GM19043 (cell line): ENCODE data around the gene CCDC69.
"Not testable (repeated sequence)": the region's sequence is repeated elsewhere in the genome, so short reads cannot be mapped to it uniquely, and the experiment has no call there.

Source experiments
- ATAC-seq: cut with Tn5 transposase; IDR thresholded peaks from one replicate; pipeline ENCODE4 v1.9.1; 2021; ENCODE audit warnings: low read depth; ENCODE audit not compliant: unreplicated experiment

CCDC69 gene

GRCh38 chr5:151248651-151249050, 24.8 kb upstream of the CCDC69 start:
- ATAC-seq, result no peak

- no peak for ATAC-seq
Measured at GRCh38 chr5:151245680-151246219, 21.9 kb upstream of the CCDC69 start.

- ATAC-seq, result no peak
Measured at GRCh38 chr5:151244206-151244605, 20.3 kb upstream of the CCDC69 start.

GRCh38 chr5:151243564-151243963, 19.7 kb upstream of the CCDC69 start:
- no peak for ATAC-seq

- ATAC-seq, result no peak
Measured at GRCh38 chr5:151243127-151243526, 19.2 kb upstream of the CCDC69 start.

GRCh38 chr5:151240924-151241635, 17.2 kb upstream of the CCDC69 start:
- ATAC-seq, result no peak

GRCh38 chr5:151240268-151240835, 16.5 kb upstream of the CCDC69 start:
- not testable (repeated sequence) for ATAC-seq

- peak; percentile 37 for ATAC-seq
Measured at GRCh38 chr5:151239237-151239861, 15.5 kb upstream of the CCDC69 start.

GRCh38 chr5:151238303-151238741, 14.4 kb upstream of the CCDC69 start:
- peak; percentile 46 for ATAC-seq

- no peak for ATAC-seq
Measured at GRCh38 chr5:151237685-151238084, 13.8 kb upstream of the CCDC69 start.

- ATAC-seq, result no peak
Measured at GRCh38 chr5:151236888-151237287, 13.0 kb upstream of the CCDC69 start.

- not testable (repeated sequence) for ATAC-seq
Measured at GRCh38 chr5:151235239-151235571, 11.3 kb upstream of the CCDC69 start.

- ATAC-seq, result peak; percentile 68
Measured at GRCh38 chr5:151234476-151235238, 10.8 kb upstream of the CCDC69 start.

GRCh38 chr5:151233616-151234085, 9.8 kb upstream of the CCDC69 start:
- ATAC-seq, result peak; percentile 46

GRCh38 chr5:151231359-151231758, 7.5 kb upstream of the CCDC69 start:
- ATAC-seq, result no peak

- ATAC-seq, result no peak
Measured at GRCh38 chr5:151230048-151230680, 6.3 kb upstream of the CCDC69 start.

GRCh38 chr5:151228986-151229385, 5.1 kb upstream of the CCDC69 start:
- no peak for ATAC-seq

- no peak for ATAC-seq
Measured at GRCh38 chr5:151227918-151228447, 4.1 kb upstream of the CCDC69 start.

- no peak for ATAC-seq
Measured at GRCh38 chr5:151225475-151225874, 1.6 kb upstream of the CCDC69 start.

GRCh38 chr5:151225071-151225470, 1.2 kb upstream of the CCDC69 start:
- ATAC-seq, result no peak
